GM23338 (cell line): ENCODE measurements around the gene MMP27. TPM values are rescaled to one million over a fixed set of nuclear protein-coding genes. Genes with fewer than 3 reads are reported as not detected.

Experiments
- ATAC-seq: fragments of 200-7000 bp; cut with Tn5 transposase; 3 replicates; pipeline ENCODE4 v1.9.1; 2020
- DNase-seq: peaks from one replicate; pipeline ENCODE4 v3.0.0-alpha.2; 2015; ENCODE audit warnings: low spot score
- H2AFZ ChIP-seq: fragments of 200-600 bp; sonication (generic); 2 replicates; pipeline ENCODE4 v1.8.0; 2016; ENCODE audit warnings: antibody characterized with exemption, mild to moderate bottlenecking, moderate library complexity
- H3F3A ChIP-seq: fragments of 200-600 bp; sonication (generic); replicated peaks from 2 replicates; pipeline ENCODE4 v1.8.0; 2017; ENCODE audit warnings: antibody characterized with exemption, mixed run types, low read depth
- H3K27ac ChIP-seq: fragments of 200-600 bp; sonication (generic); 2 replicates; pipeline ENCODE4 v1.6.1; 2016; ENCODE audit warnings: low read depth
- H3K27me3 ChIP-seq: fragments of 200-600 bp; sonication (generic); 2 replicates; pipeline ENCODE4 v1.8.0; 2016; ENCODE audit warnings: mild to moderate bottlenecking, mixed run types, moderate library complexity; ENCODE audit not compliant: insufficient read depth
- H3K36me3 ChIP-seq: fragments of 200-600 bp; sonication (generic); 2 replicates; pipeline ENCODE4 v1.8.0; 2016; ENCODE audit warnings: mild to moderate bottlenecking; ENCODE audit not compliant: insufficient read depth
- H3K4me1 ChIP-seq: fragments of 200-600 bp; sonication (generic); 2 replicates; pipeline ENCODE4 v1.8.0; 2016; ENCODE audit warnings: mild to moderate bottlenecking, moderate library complexity; ENCODE audit not compliant: insufficient read depth
- H3K4me2 ChIP-seq: fragments of 200-600 bp; sonication (generic); 2 replicates; pipeline ENCODE4 v1.7.1; 2017; ENCODE audit warnings: mixed run types
- H3K4me3 ChIP-seq: fragments of 200-600 bp; sonication (generic); 2 replicates; pipeline ENCODE4 v1.6.1; 2016; ENCODE audit warnings: mixed run types
- H3K79me2 ChIP-seq: fragments of 200-600 bp; sonication (generic); replicated peaks from 2 replicates; pipeline ENCODE4 v1.8.0; 2017; ENCODE audit warnings: mild to moderate bottlenecking; ENCODE audit not compliant: insufficient read depth
- H3K9me2 ChIP-seq: fragments of 200-600 bp; sonication (generic); 2 replicates; pipeline ENCODE4 v1.8.0; 2017; ENCODE audit not compliant: insufficient read depth
- H4K20me1 ChIP-seq: fragments of 200-600 bp; sonication (generic); replicated peaks from 2 replicates; pipeline ENCODE4 v1.8.0; 2017; ENCODE audit warnings: mild to moderate bottlenecking; ENCODE audit not compliant: insufficient read depth
- H3K27ac Mint-ChIP-seq: 2 replicates; pipeline ENCODE4 v1.8.0; 2020; ENCODE audit warnings: inconsistent platforms, mild to moderate bottlenecking, moderate library complexity, mixed read lengths
- H3K27me3 Mint-ChIP-seq: 3 replicates; pipeline ENCODE4 v1.8.0; 2022; ENCODE audit warnings: low read depth, mild to moderate bottlenecking, moderate library complexity, mixed read lengths, inconsistent platforms; ENCODE audit not compliant: insufficient read depth, poor library complexity
- H3K36me3 Mint-ChIP-seq: 3 replicates; pipeline ENCODE4 v1.8.0; 2021; ENCODE audit warnings: low read depth, mild to moderate bottlenecking, inconsistent platforms, moderate library complexity, mixed read lengths
- H3K4me1 Mint-ChIP-seq: 3 replicates; pipeline ENCODE4 v1.8.0; 2020; ENCODE audit warnings: mild to moderate bottlenecking, inconsistent platforms, mixed read lengths
- H3K4me3 Mint-ChIP-seq: 3 replicates; pipeline ENCODE4 v1.8.0; 2021; ENCODE audit warnings: moderate library complexity, mild to moderate bottlenecking, inconsistent platforms, mixed read lengths
- H3K9me3 Mint-ChIP-seq: 3 replicates; pipeline ENCODE4 v1.8.0; 2020; ENCODE audit warnings: moderate library complexity, mild to moderate bottlenecking, inconsistent platforms, mixed read lengths
- CTCF ChIP-seq, 2 experiments: fragments of 200-600 bp in 1 of 2; sonication (generic) in 1 of 2; conservative IDR thresholded peaks; 2 replicates each; pipeline versions ENCODE4 v1.5.1 to v1.6.1; 2016 to 2017; ENCODE audit warnings: antibody characterized with exemption in 2 of 2, low read depth in 2 of 2, mild to moderate bottlenecking in 2 of 2, moderate library complexity in 1 of 2
- EZH2 ChIP-seq: fragments of 200-600 bp; sonication (generic); IDR thresholded peaks from one replicate; pipeline ENCODE4 v1.8.0; 2017; ENCODE audit warnings: antibody characterized with exemption, mild to moderate bottlenecking, low read depth; ENCODE audit not compliant: unreplicated experiment
- EZH2phosphoT487 ChIP-seq: fragments of 200-600 bp; sonication (generic); IDR thresholded peaks from one replicate; pipeline ENCODE4 v1.8.1; 2018; ENCODE audit warnings: antibody characterized with exemption; ENCODE audit not compliant: unreplicated experiment
- JUNB ChIP-seq: IDR thresholded peaks from one replicate; pipeline ENCODE4 v1.6.1; 2016; ENCODE audit warnings: antibody characterized with exemption; ENCODE audit not compliant: unreplicated experiment
- NANOG ChIP-seq: IDR thresholded peaks from 2 replicates; pipeline ENCODE4 v1.6.1; 2016; ENCODE audit warnings: antibody characterized with exemption, borderline replicate concordance
- POLR2AphosphoS5 ChIP-seq: IDR thresholded peaks from 2 replicates; pipeline ENCODE4 v1.6.1; 2016; ENCODE audit warnings: antibody characterized with exemption, low read depth
- REST ChIP-seq: IDR thresholded peaks from one replicate; pipeline ENCODE4 v1.6.1; 2018; ENCODE audit warnings: antibody characterized with exemption; ENCODE audit not compliant: unreplicated experiment
- STAT1 ChIP-seq: IDR thresholded peaks from one replicate; pipeline ENCODE4 v1.6.1; 2016; ENCODE audit warnings: antibody characterized with exemption; ENCODE audit not compliant: unreplicated experiment
- ZNF114 ChIP-seq: fragments of 250-450 bp; sonication (Bioruptor Pico); IDR thresholded peaks from 2 replicates; pipeline ENCODE4 v1.5.0; 2020; ENCODE audit warnings: mild to moderate bottlenecking, moderate library complexity
- ZNF331 ChIP-seq: fragments of 250-450 bp; sonication (Bioruptor Pico); IDR thresholded peaks from 2 replicates; pipeline ENCODE4 v1.5.0; 2020; ENCODE audit warnings: low read depth, mild to moderate bottlenecking, moderate library complexity
- polyA plus RNA-seq: library from polyadenylated mRNA; unstranded; fragments of >200 nt; fragmentation: Nextera tagmentation; extraction: Ambion mirVana; gene quantifications from 2 replicates; pipeline ENCODE4 v1.2.1, GENCODE V29; 2016
- total RNA-seq: library from RNA; depleted of rRNA; stranded (reverse); fragments of >200 nt; shearing (Covaris generic); gene quantifications from 2 replicates; pipeline ENCODE4 v1.2.3, GENCODE V29; 2014
- TF ChIP-seq, protein P1 (sequence below): fragments of 250-450 bp; sonication (Bioruptor Pico); IDR thresholded peaks from 2 replicates; pipeline ENCODE4 v1.5.0; 2020; ENCODE audit warnings: mild to moderate bottlenecking, moderate library complexity

The MMP27 gene
- total and polyA plus RNA-seq, 2 experiments from 2014 or later = not detected

GRCh38 chr11:102734650-102735049 is 29.1 kb upstream of the MMP27 start:
- H3K27ac Mint-ChIP-seq = no peak overlapping the region
- H3K27me3 Mint-ChIP-seq = no peaks in the 10 kb centered on the region
- Histone ChIP-seq H3K4me3 (no peak overlapping the region), H3K4me1 (no peaks in the 10 kb centered on the region), H3K27ac (no peak overlapping the region), H3K9me2 (no peaks in the 10 kb centered on the region), H4K20me1 (no peaks in the 10 kb centered on the region), H3K27me3 (no peaks in the 10 kb centered on the region), H3F3A (no peaks in the 10 kb centered on the region), H3K79me2 (no peaks in the 10 kb centered on the region), H3K36me3 (no peaks in the 10 kb centered on the region), H2AFZ (no peak overlapping the region), H3K4me2 (no peak overlapping the region)
- DNase-seq = no peak
- no peaks in the 10 kb centered on the region for H3K9me3 Mint-ChIP-seq
- peak; percentile 69 for ATAC-seq
- H3K36me3 Mint-ChIP-seq = no peaks in the 10 kb centered on the region
- TF ChIP-seq POLR2AphosphoS5 = no peak
- TF ChIP-seq, protein P1, sequence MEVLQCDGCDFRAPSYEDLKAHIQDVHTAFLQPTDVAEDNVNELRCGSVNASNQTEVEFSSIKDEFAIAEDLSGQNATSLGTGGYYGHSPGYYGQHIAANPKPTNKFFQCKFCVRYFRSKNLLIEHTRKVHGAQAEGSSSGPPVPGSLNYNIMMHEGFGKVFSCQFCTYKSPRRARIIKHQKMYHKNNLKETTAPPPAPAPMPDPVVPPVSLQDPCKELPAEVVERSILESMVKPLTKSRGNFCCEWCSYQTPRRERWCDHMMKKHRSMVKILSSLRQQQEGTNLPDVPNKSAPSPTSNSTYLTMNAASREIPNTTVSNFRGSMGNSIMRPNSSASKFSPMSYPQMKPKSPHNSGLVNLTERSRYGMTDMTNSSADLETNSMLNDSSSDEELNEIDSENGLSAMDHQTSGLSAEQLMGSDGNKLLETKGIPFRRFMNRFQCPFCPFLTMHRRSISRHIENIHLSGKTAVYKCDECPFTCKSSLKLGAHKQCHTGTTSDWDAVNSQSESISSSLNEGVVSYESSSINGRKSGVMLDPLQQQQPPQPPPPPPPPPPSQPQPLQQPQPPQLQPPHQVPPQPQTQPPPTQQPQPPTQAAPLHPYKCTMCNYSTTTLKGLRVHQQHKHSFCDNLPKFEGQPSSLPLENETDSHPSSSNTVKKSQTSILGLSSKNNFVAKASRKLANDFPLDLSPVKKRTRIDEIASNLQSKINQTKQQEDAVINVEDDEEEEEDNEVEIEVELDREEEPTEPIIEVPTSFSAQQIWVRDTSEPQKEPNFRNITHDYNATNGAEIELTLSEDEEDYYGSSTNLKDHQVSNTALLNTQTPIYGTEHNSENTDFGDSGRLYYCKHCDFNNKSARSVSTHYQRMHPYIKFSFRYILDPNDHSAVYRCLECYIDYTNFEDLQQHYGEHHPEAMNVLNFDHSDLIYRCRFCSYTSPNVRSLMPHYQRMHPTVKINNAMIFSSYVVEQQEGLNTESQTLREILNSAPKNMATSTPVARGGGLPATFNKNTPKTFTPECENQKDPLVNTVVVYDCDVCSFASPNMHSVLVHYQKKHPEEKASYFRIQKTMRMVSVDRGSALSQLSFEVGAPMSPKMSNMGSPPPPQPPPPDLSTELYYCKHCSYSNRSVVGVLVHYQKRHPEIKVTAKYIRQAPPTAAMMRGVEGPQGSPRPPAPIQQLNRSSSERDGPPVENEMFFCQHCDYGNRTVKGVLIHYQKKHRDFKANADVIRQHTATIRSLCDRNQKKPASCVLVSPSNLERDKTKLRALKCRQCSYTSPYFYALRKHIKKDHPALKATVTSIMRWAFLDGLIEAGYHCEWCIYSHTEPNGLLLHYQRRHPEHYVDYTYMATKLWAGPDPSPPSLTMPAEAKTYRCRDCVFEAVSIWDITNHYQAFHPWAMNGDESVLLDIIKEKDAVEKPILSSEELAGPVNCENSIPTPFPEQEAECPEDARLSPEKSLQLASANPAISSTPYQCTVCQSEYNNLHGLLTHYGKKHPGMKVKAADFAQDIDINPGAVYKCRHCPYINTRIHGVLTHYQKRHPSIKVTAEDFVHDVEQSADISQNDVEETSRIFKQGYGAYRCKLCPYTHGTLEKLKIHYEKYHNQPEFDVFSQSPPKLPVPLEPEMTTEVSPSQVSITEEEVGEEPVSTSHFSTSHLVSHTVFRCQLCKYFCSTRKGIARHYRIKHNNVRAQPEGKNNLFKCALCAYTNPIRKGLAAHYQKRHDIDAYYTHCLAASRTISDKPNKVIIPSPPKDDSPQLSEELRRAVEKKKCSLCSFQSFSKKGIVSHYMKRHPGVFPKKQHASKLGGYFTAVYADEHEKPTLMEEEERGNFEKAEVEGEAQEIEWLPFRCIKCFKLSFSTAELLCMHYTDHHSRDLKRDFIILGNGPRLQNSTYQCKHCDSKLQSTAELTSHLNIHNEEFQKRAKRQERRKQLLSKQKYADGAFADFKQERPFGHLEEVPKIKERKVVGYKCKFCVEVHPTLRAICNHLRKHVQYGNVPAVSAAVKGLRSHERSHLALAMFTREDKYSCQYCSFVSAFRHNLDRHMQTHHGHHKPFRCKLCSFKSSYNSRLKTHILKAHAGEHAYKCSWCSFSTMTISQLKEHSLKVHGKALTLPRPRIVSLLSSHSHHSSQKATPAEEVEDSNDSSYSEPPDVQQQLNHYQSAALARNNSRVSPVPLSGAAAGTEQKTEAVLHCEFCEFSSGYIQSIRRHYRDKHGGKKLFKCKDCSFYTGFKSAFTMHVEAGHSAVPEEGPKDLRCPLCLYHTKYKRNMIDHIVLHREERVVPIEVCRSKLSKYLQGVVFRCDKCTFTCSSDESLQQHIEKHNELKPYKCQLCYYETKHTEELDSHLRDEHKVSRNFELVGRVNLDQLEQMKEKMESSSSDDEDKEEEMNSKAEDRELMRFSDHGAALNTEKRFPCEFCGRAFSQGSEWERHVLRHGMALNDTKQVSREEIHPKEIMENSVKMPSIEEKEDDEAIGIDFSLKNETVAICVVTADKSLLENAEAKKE (CRISPR knock-in tag) = no peak
- TF ChIP-seq ZNF114 (CRISPR knock-in tag) = no peak
- no peak for TF ChIP-seq REST
- no peak for TF ChIP-seq EZH2
- no peak for TF ChIP-seq EZH2phosphoT487
- no peak for TF ChIP-seq ZNF331 (CRISPR knock-in tag)
- no peak; a peak in 1 of 4 replicates for TF ChIP-seq CTCF (conservative IDR thresholded peaks at IDR 0.05; ENCODE audit: low read depth in 2 of 2)
- no peak for TF ChIP-seq STAT1
- no peak for TF ChIP-seq NANOG
- TF ChIP-seq JUNB = no peak
- H3K4me1 Mint-ChIP-seq = peaks cover 3% of the 10 kb centered on the region
- H3K4me3 Mint-ChIP-seq = no peak overlapping the region
